Measurements from ENCODE around the gene RUNX2.

DNA sequence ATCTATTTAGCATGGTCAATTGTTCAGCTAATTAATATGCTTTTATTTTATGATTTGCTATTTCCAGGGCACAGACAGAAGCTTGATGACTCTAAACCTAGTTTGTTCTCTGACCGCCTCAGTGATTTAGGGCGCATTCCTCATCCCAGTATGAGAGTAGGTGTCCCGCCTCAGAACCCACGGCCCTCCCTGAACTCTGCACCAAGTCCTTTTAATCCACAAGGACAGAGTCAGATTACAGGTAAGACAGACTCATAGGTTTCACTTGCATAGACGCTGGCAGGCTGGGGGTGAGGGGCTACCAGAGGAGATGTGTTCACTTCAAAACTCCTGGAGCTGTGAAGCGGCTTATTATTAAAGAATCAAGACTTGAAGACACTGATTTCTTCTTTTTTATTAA lies 163.7 kb downstream of the RUNX2 start:
- TF ChIP-seq EZH2 (IDR thresholded peaks at IDR 0.05; ENCODE audit: insufficient read depth, low read length) (no peak), CTCF (IDR thresholded peaks at IDR 0.05; ENCODE audit: insufficient read depth, low read depth, low read length) (no peak)
